Trophoblast cell (in vitro differentiated cells and primary cell): ENCODE results near the gene SIRT4.
A peak's percentile ranks its signal among the peaks of the same experiment; 100 is the strongest.

ENCODE experiments used
- DNase-seq, 2 donors: peaks; one replicate each; pipeline ENCODE4 v3.0.0-alpha.2; 2016
- H2AFZ ChIP-seq: 2 replicates; pipeline ENCODE4 v1.6.1; 2013; ENCODE audit warnings: low read length, moderate library complexity, mild to moderate bottlenecking; ENCODE audit not compliant: insufficient read depth, poor library complexity
- H2AK5ac ChIP-seq: 2 replicates; pipeline ENCODE4 v1.6.1; 2013; ENCODE audit warnings: mild to moderate bottlenecking, low read length
- H2BK120ac ChIP-seq: 2 replicates; pipeline ENCODE4 v1.6.1; 2013; ENCODE audit warnings: low read length, mild to moderate bottlenecking, moderate library complexity; ENCODE audit not compliant: insufficient read depth, poor library complexity
- H2BK12ac ChIP-seq: 2 replicates; pipeline ENCODE4 v1.6.1; 2013; ENCODE audit warnings: mild to moderate bottlenecking, low read length, moderate library complexity
- H2BK5ac ChIP-seq: 2 replicates; pipeline ENCODE4 v1.6.1; 2013; ENCODE audit warnings: low read length, low read depth, moderate library complexity, mild to moderate bottlenecking; ENCODE audit not compliant: poor library complexity
- H3K14ac ChIP-seq: 2 replicates; pipeline ENCODE4 v1.6.1; 2013; ENCODE audit warnings: mild to moderate bottlenecking, low read length
- H3K18ac ChIP-seq: 2 replicates; pipeline ENCODE4 v1.6.1; 2013; ENCODE audit warnings: mild to moderate bottlenecking, low read length
- H3K23ac ChIP-seq: 2 replicates; pipeline ENCODE4 v1.6.1; 2013; ENCODE audit warnings: low read length
- H3K27ac ChIP-seq: 2 replicates; pipeline ENCODE4 v1.5.1; 2013; ENCODE audit warnings: low read depth, mild to moderate bottlenecking, inconsistent platforms, low read length, moderate library complexity
- H3K27me3 ChIP-seq: 2 replicates; pipeline ENCODE4 v1.6.1; 2013; ENCODE audit warnings: inconsistent platforms, mild to moderate bottlenecking, low read length, moderate library complexity; ENCODE audit not compliant: insufficient read depth
- H3K36me3 ChIP-seq, 2 experiments: 1 replicate in 1 of 2; 2 replicates in 1 of 2; pipeline ENCODE4 v1.6.1; 2013; ENCODE audit warnings: low read length in 2 of 2, mild to moderate bottlenecking in 2 of 2, moderate library complexity in 1 of 2; ENCODE audit not compliant: insufficient read depth in 2 of 2, control insufficient read depth in 1 of 2
- H3K4ac ChIP-seq: 2 replicates; pipeline ENCODE4 v1.6.1; 2013; ENCODE audit warnings: low read depth, mild to moderate bottlenecking, low read length, moderate library complexity
- H3K4me1 ChIP-seq, 2 experiments: 1 replicate in 1 of 2; 2 replicates in 1 of 2; pipeline ENCODE4 v1.6.1; 2013; ENCODE audit warnings: low read length in 2 of 2, mild to moderate bottlenecking in 2 of 2, moderate library complexity in 1 of 2; ENCODE audit not compliant: insufficient read depth in 2 of 2, control insufficient read depth in 1 of 2
- H3K4me2 ChIP-seq: 2 replicates; pipeline ENCODE4 v1.6.1; 2013; ENCODE audit warnings: inconsistent platforms, mild to moderate bottlenecking, low read length, moderate library complexity
- H3K4me3 ChIP-seq: 2 replicates; pipeline ENCODE4 v1.5.1; 2013; ENCODE audit warnings: mild to moderate bottlenecking, low read depth, low read length, inconsistent platforms
- H3K79me1 ChIP-seq: one replicate; pipeline ENCODE4 v1.6.1; 2013; ENCODE audit warnings: low read length
- H3K79me2 ChIP-seq: 2 replicates; pipeline ENCODE4 v1.6.1; 2013; ENCODE audit warnings: low read length, mild to moderate bottlenecking; ENCODE audit not compliant: control insufficient read depth, insufficient read depth, poor library complexity
- H3K9ac ChIP-seq: 2 replicates; pipeline ENCODE4 v1.6.1; 2013; ENCODE audit warnings: mild to moderate bottlenecking, low read length
- H3K9me3 ChIP-seq: 2 replicates; pipeline ENCODE4 v1.6.1; 2013; ENCODE audit warnings: low read depth, mild to moderate bottlenecking, control low read depth, inconsistent platforms, low read length; ENCODE audit not compliant: insufficient read depth
- H4K12ac ChIP-seq: 2 replicates; pipeline ENCODE4 v1.6.1; 2013; ENCODE audit warnings: low read depth, mild to moderate bottlenecking, low read length, moderate library complexity
- H4K8ac ChIP-seq: 2 replicates; pipeline ENCODE4 v1.6.1; 2013; ENCODE audit warnings: low read depth, mild to moderate bottlenecking, low read length, moderate library complexity
- H4K91ac ChIP-seq: one replicate; pipeline ENCODE4 v1.6.1; 2013; ENCODE audit warnings: low read depth, mild to moderate bottlenecking, low read length, moderate library complexity
- WGBS: extraction: QIAGEN DNeasy Blood & Tissue Kit; methylation state at CpG from one replicate; pipeline ENCODE4 v1.1.7; 2013; ENCODE audit warnings: missing lambda C conversion rate; ENCODE audit not compliant: insufficient read length, insufficient coverage; ENCODE audit errors: extremely low coverage; 5-methylcytosine and 5-hydroxymethylcytosine counted together

The SIRT4 gene

GRCh38 chr12:120347766-120348165, 45.6 kb downstream of the SIRT4 start:
- no peak overlapping the region for H2AK5ac ChIP-seq
- H3K79me2 ChIP-seq, result no peaks in the 10 kb centered on the region
- H2BK5ac ChIP-seq, result no peak overlapping the region
- H3K4me2 ChIP-seq, result no peak overlapping the region
- no peak overlapping the region for H2AFZ ChIP-seq
- no CpG with 5 or more reads among the region's 11 CpGs for WGBS
- H3K18ac ChIP-seq, result no peak overlapping the region
- H3K27me3 ChIP-seq, result no peaks in the 10 kb centered on the region
- H3K23ac ChIP-seq, result no peak overlapping the region
- no peak overlapping the region for H4K12ac ChIP-seq
- DNase-seq, result no peak
- no peak overlapping the region for H3K9ac ChIP-seq
- peaks cover 2% of the 10 kb centered on the region for H3K9me3 ChIP-seq
- H3K36me3 ChIP-seq, result peaks cover 31 to 39% of the 10 kb centered on the region in 2 experiments
- no peaks in the 10 kb centered on the region for H3K79me1 ChIP-seq
- no peak overlapping the region for H2BK12ac ChIP-seq
- H3K4ac ChIP-seq, result no peak overlapping the region
- H3K14ac ChIP-seq, result no peak overlapping the region
- H4K91ac ChIP-seq, result no peak overlapping the region
- H2BK120ac ChIP-seq, result no peak overlapping the region
- H3K4me1 ChIP-seq, result peaks cover 0 to 2% of the 10 kb centered on the region in 2 experiments
- no peak overlapping the region for H4K8ac ChIP-seq
- H3K27ac ChIP-seq, result no peak overlapping the region
- peak overlapping the region; percentile 10 for H3K4me3 ChIP-seq

GRCh38 chr12:120350576-120351350, 48.6 kb downstream of the SIRT4 start:
- H3K27ac ChIP-seq, result no peak overlapping the region
- H2BK5ac ChIP-seq, result no peak overlapping the region
- no peaks in the 10 kb centered on the region for H3K79me2 ChIP-seq
- peaks cover 23 to 27% of the 10 kb centered on the region in 2 experiments for H3K36me3 ChIP-seq
- H3K4ac ChIP-seq, result no peak overlapping the region
- no peak overlapping the region for H3K18ac ChIP-seq
- H4K91ac ChIP-seq, result no peak overlapping the region
- H2AFZ ChIP-seq, result no peak overlapping the region
- peak overlapping the region; percentile 44 for H4K12ac ChIP-seq
- H3K9ac ChIP-seq, result no peak overlapping the region
- H3K79me1 ChIP-seq, result no peaks in the 10 kb centered on the region
- H3K4me2 ChIP-seq, result no peak overlapping the region
- H2BK120ac ChIP-seq, result no peak overlapping the region
- H3K4me1 ChIP-seq, result peaks cover 0 to 2% of the 10 kb centered on the region in 2 experiments
- no peak for DNase-seq
- no peak overlapping the region for H4K8ac ChIP-seq
- no peak overlapping the region for H3K14ac ChIP-seq
- H2AK5ac ChIP-seq, result no peak overlapping the region
- no peak overlapping the region for H3K23ac ChIP-seq
- no CpG with 5 or more reads among the region's 19 CpGs for whole genome bisulfite sequencing
- no peak overlapping the region for H3K4me3 ChIP-seq
- no peak overlapping the region for H2BK12ac ChIP-seq
- H3K27me3 ChIP-seq, result no peaks in the 10 kb centered on the region
- H3K9me3 ChIP-seq, result peaks cover 2% of the 10 kb centered on the region

- Histone ChIP-seq H2BK120ac (no peak overlapping the region), H3K79me1 (no peaks in the 10 kb centered on the region), H3K4me2 (no peak overlapping the region), H3K4me1 (peaks cover 2 to 3% of the 10 kb centered on the region in 2 experiments), H3K4ac (no peak overlapping the region), H2BK5ac (no peak overlapping the region), H3K36me3 (peaks cover 21 to 29% of the 10 kb centered on the region in 2 experiments), H3K18ac (no peak overlapping the region), H3K4me3 (no peak overlapping the region), H2AK5ac (no peak overlapping the region), H3K9ac (no peak overlapping the region), H3K27ac (no peak overlapping the region), H4K91ac (no peak overlapping the region), H4K12ac (no peak overlapping the region), H3K79me2 (no peaks in the 10 kb centered on the region), H3K27me3 (no peaks in the 10 kb centered on the region), H3K9me3 (peaks cover 2% of the 10 kb centered on the region), H2AFZ (no peak overlapping the region), H3K14ac (no peak overlapping the region), H2BK12ac (no peak overlapping the region), H3K23ac (no peak overlapping the region), H4K8ac (no peak overlapping the region)
- no CpG with 5 or more reads among the region's 5 CpGs for WGBS
- DNase-seq, result no peak
Measured at GRCh38 chr12:120352117-120352516, 50.0 kb downstream of the SIRT4 start.

GRCh38 chr12:120353136-120353535, 51.0 kb downstream of the SIRT4 start:
- Histone ChIP-seq H3K9ac (no peak overlapping the region), H4K91ac (no peak overlapping the region), H4K12ac (no peak overlapping the region), H3K4me1 (peaks cover 2 to 5% of the 10 kb centered on the region in 2 experiments), H3K14ac (no peak overlapping the region), H4K8ac (no peak overlapping the region), H3K36me3 (peaks cover 13 to 24% of the 10 kb centered on the region in 2 experiments), H3K4ac (no peak overlapping the region), H3K79me2 (no peaks in the 10 kb centered on the region), H2AFZ (no peak overlapping the region), H3K27ac (no peak overlapping the region), H3K4me3 (no peak overlapping the region), H3K4me2 (no peak overlapping the region), H3K79me1 (no peaks in the 10 kb centered on the region), H2BK12ac (no peak overlapping the region), H3K9me3 (no peaks in the 10 kb centered on the region), H2AK5ac (no peak overlapping the region), H3K18ac (no peak overlapping the region), H2BK5ac (no peak overlapping the region), H3K23ac (no peak overlapping the region), H3K27me3 (no peaks in the 10 kb centered on the region), H2BK120ac (no peak overlapping the region)
- no CpG with 5 or more reads among the region's 6 CpGs for WGBS
- DNase-seq, result peak; percentile 34 to 54
